ENCODE measurements around the gene ZNF366.

Gene ZNF366

GRCh38 chr5:72451741-72452505, 55.3 kb downstream of the ZNF366 start:
- no peak for TF ChIP-seq GLIS3 (CRISPR knock-in tag; IDR thresholded peaks at IDR 0.05)
- no peak for TF ChIP-seq ZFP30 (CRISPR knock-in tag; IDR thresholded peaks at IDR 0.05)
- TF ChIP-seq ZFP3 (CRISPR knock-in tag; IDR thresholded peaks at IDR 0.05): no peak
- no peak for TF ChIP-seq TOX (CRISPR knock-in tag; IDR thresholded peaks at IDR 0.05; ENCODE audit: borderline replicate concordance)
- 0 out of 2 replicates have a peak, but pooled peaks have one; percentile 10 for TF ChIP-seq ISL1 (CRISPR knock-in tag; IDR thresholded peaks at IDR 0.05)
- TF ChIP-seq PPARA (CRISPR knock-in tag; IDR thresholded peaks at IDR 0.05; ENCODE audit: borderline replicate concordance): no peak
- TF ChIP-seq SNAI2 (CRISPR knock-in tag; IDR thresholded peaks at IDR 0.05): peak; percentile 47; the same call in 1 of the 2 replicates
- peak; percentile 80 for ATAC-seq

GRCh38 chr5:72448368-72448767, 58.8 kb downstream of the ZNF366 start:
- ATAC-seq: no peak
- TF ChIP-seq RARB (CRISPR knock-in tag; IDR thresholded peaks at IDR 0.05) (no peak), SNAI2 (CRISPR knock-in tag; IDR thresholded peaks at IDR 0.05) (no peak), CSDC2 (CRISPR knock-in tag; IDR thresholded peaks at IDR 0.05) (no peak), PPARA (CRISPR knock-in tag; IDR thresholded peaks at IDR 0.05; ENCODE audit: borderline replicate concordance) (no peak), ZNF8 (CRISPR knock-in tag; IDR thresholded peaks at IDR 0.05) (no peak), TOX (CRISPR knock-in tag; IDR thresholded peaks at IDR 0.05; ENCODE audit: borderline replicate concordance) (no peak), ESRRG (CRISPR knock-in tag; IDR thresholded peaks at IDR 0.05) (no peak), ZNF70 (CRISPR knock-in tag; IDR thresholded peaks at IDR 0.05) (no peak), TCF4 (CRISPR knock-in tag; IDR thresholded peaks at IDR 0.05; ENCODE audit: borderline replicate concordance) (no peak), PATZ1 (CRISPR knock-in tag; IDR thresholded peaks at IDR 0.05; ENCODE audit: borderline replicate concordance) (no peak), ZFP3 (CRISPR knock-in tag; IDR thresholded peaks at IDR 0.05) (no peak), CSRNP3 (CRISPR knock-in tag; IDR thresholded peaks at IDR 0.05) (no peak), BACH2 (CRISPR knock-in tag; IDR thresholded peaks at IDR 0.05; ENCODE audit: borderline replicate concordance) (no peak)

- TF ChIP-seq ZFP30 (CRISPR knock-in tag; IDR thresholded peaks at IDR 0.05) (no peak), ZNF70 (CRISPR knock-in tag; IDR thresholded peaks at IDR 0.05) (no peak), PPARA (CRISPR knock-in tag; IDR thresholded peaks at IDR 0.05; ENCODE audit: borderline replicate concordance) (no peak), ISL1 (CRISPR knock-in tag; IDR thresholded peaks at IDR 0.05) (no peak), ZNF565 (CRISPR knock-in tag; conservative IDR thresholded peaks at IDR 0.05; ENCODE audit: low read depth) (no peak), ZC3H10 (CRISPR knock-in tag; IDR thresholded peaks at IDR 0.05) (no peak), OSR1 (CRISPR knock-in tag; IDR thresholded peaks at IDR 0.05) (no peak), ARNTL (CRISPR knock-in tag; IDR thresholded peaks at IDR 0.05; ENCODE audit: borderline replicate concordance, low read depth) (no peak), ESRRG (CRISPR knock-in tag; IDR thresholded peaks at IDR 0.05) (no peak), CSDC2 (CRISPR knock-in tag; IDR thresholded peaks at IDR 0.05) (no peak), SNAI2 (CRISPR knock-in tag; IDR thresholded peaks at IDR 0.05) (no peak), CSRNP3 (CRISPR knock-in tag; IDR thresholded peaks at IDR 0.05) (no peak), PATZ1 (CRISPR knock-in tag; IDR thresholded peaks at IDR 0.05; ENCODE audit: borderline replicate concordance) (no peak), TCF4 (CRISPR knock-in tag; IDR thresholded peaks at IDR 0.05; ENCODE audit: borderline replicate concordance) (no peak), POU6F1 (CRISPR knock-in tag; IDR thresholded peaks at IDR 0.05; ENCODE audit: borderline replicate concordance, low read depth) (no peak)
- no peak for ATAC-seq
Observed at GRCh38 chr5:72447751-72448150, 59.5 kb downstream of the ZNF366 start.

All from SK-N-SH treated with all-trans-retinoic acid at 6 μM for 48 hours (cell line).